Psoas muscle (tissue), 8 donors: ENCODE data around the gene SLC7A9. TPM values are rescaled to one million over a fixed set of nuclear protein-coding genes. Genes with fewer than 3 reads are reported as not detected.
"Not testable (repeated sequence)": the region's sequence is repeated elsewhere in the genome, so short reads cannot be mapped to it uniquely, and the experiment has no call there.

Experiments used
- ATAC-seq, 4 donors: fragments of 200-7000 bp; cut with Tn5 transposase; one replicate each; pipeline ENCODE4 v1.9.1; 2020; ENCODE audit warnings: moderate library complexity in 3 of 4, mild to moderate bottlenecking in 2 of 4
- DNase-seq, 2 donors: peaks; one replicate each; pipeline ENCODE4 v3.0.0-alpha.2; 2020
- H3K27ac ChIP-seq: fragments of 200-600 bp; one replicate; pipeline ENCODE4 v1.8.0; 2022
- H3K27me3 ChIP-seq, 3 donors: fragments of 200-600 bp in 1 of 3; one replicate each; pipeline versions ENCODE4 v1.6.1 to v1.8.0; 2013 to 2022; ENCODE audit warnings: low read length in 2 of 3, mild to moderate bottlenecking in 2 of 3, moderate library complexity in 1 of 3; ENCODE audit not compliant: insufficient read depth in 3 of 3
- H3K36me3 ChIP-seq, 2 donors: fragments of 200-600 bp in 1 of 2; one replicate each; pipeline versions ENCODE4 v1.6.1 to v1.8.0; 2013 to 2022; ENCODE audit warnings: low read depth in 1 of 2, mild to moderate bottlenecking in 1 of 2, moderate library complexity in 1 of 2; ENCODE audit not compliant: insufficient read depth in 1 of 2
- H3K4me1 ChIP-seq: fragments of 200-600 bp; one replicate; pipeline ENCODE4 v1.8.0; 2022
- H3K4me3 ChIP-seq: fragments of 200-600 bp; one replicate; pipeline ENCODE4 v1.8.0; 2022; ENCODE audit warnings: mild to moderate bottlenecking
- H3K9me3 ChIP-seq: fragments of 200-600 bp; one replicate; pipeline ENCODE4 v1.8.0; 2022
- WGBS, 3 donors: extraction: QIAGEN DNeasy Blood & Tissue Kit; methylation state at CpG; one replicate each; pipeline versions ENCODE4 v1.1.6 to v1.1.7; 2013; 5-methylcytosine and 5-hydroxymethylcytosine counted together
- intact Hi-C, 2 donors: fragments of 100-400 bp; cut with DNase I; formaldehyde crosslinking; loops; one replicate each; pipeline versions ENCODE4 v1.11.0 to v1.14.2; 2022
- polyA plus RNA-seq, 3 donors: library from polyadenylated mRNA; stranded (reverse); fragments of 200-250 nt; gene quantifications; one replicate each; pipeline ENCODE4 v1.2.3, GENCODE V29; 2013
- total RNA-seq, 4 donors: library from RNA; stranded (reverse); fragmentation: NEBNext Ultra II Directional in 2 of 4; extraction: Animal tissue kit (Norgen Biotek cat#: 25700) in 2 of 4; gene quantifications; one replicate each; pipeline versions ENCODE4 v1.2.1 to v1.2.4, GENCODE V29; 2021 to 2023
- TF ChIP-seq, protein P1 (sequence below): fragments of 200-600 bp; IDR thresholded peaks from one replicate; pipeline ENCODE4 v1.8.0; 2022; ENCODE audit warnings: antibody characterized with exemption
- donor health status: healthy with polysubstance abuse.
- donor health status: DM: no; HTN: no; CAD: no; lungs with moderate emphysema.
- donor health status: Bipolar disorder and iron deficiency.
- donor health status: healthy.
- donor health status: DM: yes; HTN: yes; CAD: no.
- donor health status: DM: no; HTN: no; CAD: no.
- donor health status: DM: no; HTN: no; CAD: no.
- donor health status: DM: yes; HTN: yes; CAD: no.

The SLC7A9 gene
- total and polyA plus RNA-seq, 7 donors, result 0.10 to 0.36 (median 0.17) TPM; not detected in 3

DNA sequence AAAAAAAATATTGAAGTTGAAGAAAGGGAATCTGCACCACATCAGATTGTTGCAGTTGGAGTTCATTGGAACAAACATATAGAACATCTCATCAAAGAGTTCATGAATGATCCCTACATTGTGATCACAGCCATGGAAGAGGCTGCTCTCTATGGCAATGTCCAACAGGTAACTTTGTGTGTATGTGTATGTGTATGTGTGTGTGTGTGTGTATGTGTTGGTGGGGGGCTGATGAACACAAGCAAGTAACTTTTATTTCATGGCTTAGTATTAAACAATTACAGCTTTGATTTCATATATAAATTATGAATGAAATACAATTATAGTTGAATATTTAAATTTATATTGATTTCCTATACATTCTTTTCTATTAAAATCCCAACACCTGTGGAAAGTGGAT, 69.4 kb downstream of the SLC7A9 start:
- Histone ChIP-seq H3K36me3 (no peaks in the 10 kb centered on the region), H3K27ac (no peak overlapping the region), H3K27me3 (no peaks in the 10 kb centered on the region), H3K4me3 (no peak overlapping the region), H3K4me1 (no peaks in the 10 kb centered on the region), H3K9me3 (no peaks in the 10 kb centered on the region)
- TF ChIP-seq, protein P1, sequence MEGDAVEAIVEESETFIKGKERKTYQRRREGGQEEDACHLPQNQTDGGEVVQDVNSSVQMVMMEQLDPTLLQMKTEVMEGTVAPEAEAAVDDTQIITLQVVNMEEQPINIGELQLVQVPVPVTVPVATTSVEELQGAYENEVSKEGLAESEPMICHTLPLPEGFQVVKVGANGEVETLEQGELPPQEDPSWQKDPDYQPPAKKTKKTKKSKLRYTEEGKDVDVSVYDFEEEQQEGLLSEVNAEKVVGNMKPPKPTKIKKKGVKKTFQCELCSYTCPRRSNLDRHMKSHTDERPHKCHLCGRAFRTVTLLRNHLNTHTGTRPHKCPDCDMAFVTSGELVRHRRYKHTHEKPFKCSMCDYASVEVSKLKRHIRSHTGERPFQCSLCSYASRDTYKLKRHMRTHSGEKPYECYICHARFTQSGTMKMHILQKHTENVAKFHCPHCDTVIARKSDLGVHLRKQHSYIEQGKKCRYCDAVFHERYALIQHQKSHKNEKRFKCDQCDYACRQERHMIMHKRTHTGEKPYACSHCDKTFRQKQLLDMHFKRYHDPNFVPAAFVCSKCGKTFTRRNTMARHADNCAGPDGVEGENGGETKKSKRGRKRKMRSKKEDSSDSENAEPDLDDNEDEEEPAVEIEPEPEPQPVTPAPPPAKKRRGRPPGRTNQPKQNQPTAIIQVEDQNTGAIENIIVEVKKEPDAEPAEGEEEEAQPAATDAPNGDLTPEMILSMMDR, result no peak
- ATAC-seq (no peak), DNase-seq (no peak)
- intact Hi-C loops, result no loop called here

DNA sequence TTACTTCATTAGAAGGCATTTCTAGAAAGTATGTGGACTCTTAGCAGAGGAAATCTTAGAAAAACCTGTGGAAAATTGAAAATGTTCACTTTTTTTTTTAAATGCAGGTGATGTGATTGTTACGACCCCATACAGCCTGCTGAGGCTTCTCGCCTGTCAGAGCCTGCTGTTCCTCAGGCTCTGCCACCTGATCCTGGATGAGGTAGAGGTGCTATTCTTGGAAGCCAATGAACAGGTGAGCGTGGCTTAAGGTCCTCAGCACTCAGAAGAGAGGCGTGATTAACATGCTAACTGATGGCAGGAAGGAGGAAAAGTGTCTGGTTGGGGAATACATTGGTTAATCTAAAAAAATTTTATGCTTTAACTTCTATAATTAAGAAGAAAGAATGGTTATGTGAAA, 71.4 kb downstream of the SLC7A9 start:
- H3K27ac ChIP-seq, result no peak overlapping the region
- no peaks in the 10 kb centered on the region for H3K9me3 ChIP-seq
- H3K4me3 ChIP-seq, result no peak overlapping the region
- H3K27me3 ChIP-seq, result no peaks in the 10 kb centered on the region
- TF ChIP-seq, protein P1, result no peak
- ATAC-seq, result no peak
- 52 to 62% (median 62%) methylated on average over 4 of the region's 4 CpGs for WGBS, 3 donors
- no peak for DNase-seq
- no peaks in the 10 kb centered on the region for H3K4me1 ChIP-seq
- no peaks in the 10 kb centered on the region for H3K36me3 ChIP-seq
- intact Hi-C loops, result no loop called here

DNA sequence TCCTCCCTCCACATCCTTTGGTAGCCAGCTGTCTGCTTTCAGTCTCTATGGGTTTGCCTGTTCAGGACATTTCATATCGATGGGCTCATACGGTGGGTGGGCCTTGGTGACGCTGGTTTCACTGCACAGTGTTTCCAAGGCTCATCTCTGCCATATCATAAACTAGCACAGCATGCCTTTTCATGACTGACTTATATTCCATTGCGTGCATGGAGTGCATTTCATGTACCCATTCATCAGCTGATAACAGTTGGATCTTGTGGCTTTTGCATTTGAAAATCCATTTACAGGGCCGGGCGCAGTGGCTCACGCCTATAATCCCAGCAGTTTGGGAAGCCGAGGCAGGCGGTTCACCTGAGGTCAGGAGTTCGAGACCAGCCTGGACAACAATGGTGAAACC, 80.1 kb downstream of the SLC7A9 start:
- no peak overlapping the region for H3K27ac ChIP-seq

DNA sequence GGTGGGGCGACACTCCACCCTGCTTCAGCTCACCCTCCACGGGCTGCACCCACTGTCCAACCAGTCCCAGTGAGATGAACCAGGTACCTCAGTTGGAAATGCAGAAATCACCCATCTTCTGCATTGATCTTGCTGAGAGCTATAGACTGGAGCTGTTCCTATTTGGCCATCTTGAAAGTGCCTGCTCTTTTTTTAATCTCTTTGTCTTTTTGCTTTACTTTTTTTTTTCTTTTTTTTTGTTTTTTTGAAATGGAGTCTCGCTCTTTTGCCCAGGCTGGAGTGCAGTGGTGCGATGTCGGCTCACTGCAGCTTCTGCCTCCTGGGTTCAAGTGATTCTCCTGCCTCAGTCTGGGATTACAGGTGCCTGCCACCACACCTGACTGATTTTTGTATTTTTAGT, 81.7 kb downstream of the SLC7A9 start:
- intact Hi-C loops, H3K4me3 ChIP-seq, ATAC-seq, DNase-seq, H3K27ac ChIP-seq, H3K9me3 ChIP-seq, H3K4me1 ChIP-seq, H3K36me3 ChIP-seq, H3K27me3 ChIP-seq: not testable (repeated sequence)
- WGBS, 3 donors, result 88 to 92% (median 90%) methylated on average over 5 of the region's 5 CpGs

More for the DNA sequence above, 80.1 kb downstream of the SLC7A9 start:
- Histone ChIP-seq H3K27me3 (no peaks in the 10 kb centered on the region), H3K36me3 (no peaks in the 10 kb centered on the region), H3K9me3 (no peaks in the 10 kb centered on the region), H3K4me3 (no peak overlapping the region), H3K4me1 (no peaks in the 10 kb centered on the region)
- intact Hi-C loops, result no loop called here
- TF ChIP-seq, protein P1, result no peak
- no peak for ATAC-seq
- 88 to 94% (median 93%) methylated on average over 10 of the region's 10 CpGs for WGBS, 3 donors
- no peak for DNase-seq

DNA sequence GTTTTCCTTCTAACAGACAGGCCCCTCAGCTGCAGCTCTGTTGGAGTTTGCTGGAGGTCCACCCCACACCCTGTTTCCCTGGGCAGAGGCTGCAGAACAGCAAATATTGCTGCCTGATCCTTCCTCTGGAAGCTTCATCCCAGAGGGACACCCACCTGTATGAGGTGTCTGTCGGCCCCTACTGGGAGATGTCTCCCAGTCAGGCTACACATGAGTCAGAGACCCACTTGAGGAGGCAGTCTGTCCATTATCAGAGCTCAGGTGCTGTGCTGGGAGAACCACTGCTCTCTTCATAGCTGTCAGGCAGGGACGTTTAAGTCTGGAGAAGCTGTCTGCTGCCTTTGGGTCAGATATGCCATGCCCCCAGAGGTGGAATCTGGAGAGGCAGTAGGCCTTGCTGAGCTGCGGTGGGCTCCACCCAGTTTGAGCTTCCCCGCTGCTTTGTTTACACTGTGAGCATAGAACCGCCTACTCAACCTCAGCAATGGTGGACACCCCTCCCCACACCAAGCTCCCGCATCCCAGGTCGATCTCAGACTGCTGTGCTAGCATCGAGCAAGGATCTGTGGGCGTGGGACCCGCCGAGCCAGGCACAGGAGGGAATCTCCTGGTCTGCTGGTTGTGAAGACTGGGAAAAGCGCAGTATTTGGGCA, 82.3 kb downstream of the SLC7A9 start:
- intact Hi-C loops, H3K36me3 ChIP-seq, H3K9me3 ChIP-seq, ATAC-seq, H3K27me3 ChIP-seq, H3K4me1 ChIP-seq, H3K27ac ChIP-seq, H3K4me3 ChIP-seq, DNase-seq: not testable (repeated sequence)
- 54 to 64% (median 57%) methylated on average over 12 of the region's 12 CpGs for WGBS, 3 donors

DNA sequence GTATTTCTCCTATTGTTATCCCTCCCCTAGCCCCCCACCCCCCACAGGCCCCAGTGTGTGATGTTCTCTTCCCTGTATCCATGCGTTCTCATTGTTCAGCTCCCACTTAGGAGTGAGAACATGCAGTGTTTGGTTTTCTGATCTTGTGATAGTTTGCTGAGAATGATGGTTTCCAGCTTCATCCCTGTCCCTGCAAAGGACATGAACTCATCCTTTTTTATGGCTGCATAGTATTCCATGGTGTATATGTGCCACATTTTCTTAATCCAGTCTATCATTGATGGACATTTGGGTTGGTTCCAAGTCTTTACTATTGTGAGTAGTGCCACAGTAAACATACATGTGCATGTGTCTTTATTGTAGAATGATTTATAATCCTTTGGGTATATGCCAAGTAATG, 87.5 kb downstream of the SLC7A9 start:
- H3K4me3 ChIP-seq, H3K9me3 ChIP-seq, intact Hi-C loops, DNase-seq, H3K4me1 ChIP-seq, H3K27me3 ChIP-seq, ATAC-seq, H3K27ac ChIP-seq, H3K36me3 ChIP-seq: not testable (repeated sequence)
- 100% methylated on average over 1 of the region's 1 CpG for WGBS, 3 donors
